Endothelial cell of umbilical vein (primary cell): ENCODE data around the gene RAPGEF4.

Experiments
- EZH2 ChIP-seq: IDR thresholded peaks from 2 replicates; pipeline ENCODE4 v1.6.1; 2012; ENCODE audit warnings: borderline replicate concordance, low read depth, mild to moderate bottlenecking, moderate library complexity, low read length, inconsistent platforms; ENCODE audit not compliant: severe bottlenecking
- MYC ChIP-seq: IDR thresholded peaks from one replicate; pipeline ENCODE4 v1.6.1; 2011; ENCODE audit warnings: mild to moderate bottlenecking, low read depth, low read length
- POLR2A ChIP-seq: IDR thresholded peaks from 2 replicates; pipeline ENCODE4 v1.6.1; 2012; ENCODE audit warnings: low read depth, mild to moderate bottlenecking, control low read depth, low read length
- TF ChIP-seq, protein P1 (sequence below), 2 donors: IDR thresholded peaks; 1 replicate in 1 of 2; 2 replicates in 1 of 2; pipeline ENCODE4 v1.5.1; 2011; ENCODE audit warnings: low read length in 2 of 2, mild to moderate bottlenecking in 2 of 2, moderate library complexity in 2 of 2, control low read depth in 1 of 2, inconsistent platforms in 1 of 2, low read depth in 1 of 2; ENCODE audit not compliant: insufficient read depth in 1 of 2; ENCODE audit errors: extremely low read depth in 1 of 2

DNA sequence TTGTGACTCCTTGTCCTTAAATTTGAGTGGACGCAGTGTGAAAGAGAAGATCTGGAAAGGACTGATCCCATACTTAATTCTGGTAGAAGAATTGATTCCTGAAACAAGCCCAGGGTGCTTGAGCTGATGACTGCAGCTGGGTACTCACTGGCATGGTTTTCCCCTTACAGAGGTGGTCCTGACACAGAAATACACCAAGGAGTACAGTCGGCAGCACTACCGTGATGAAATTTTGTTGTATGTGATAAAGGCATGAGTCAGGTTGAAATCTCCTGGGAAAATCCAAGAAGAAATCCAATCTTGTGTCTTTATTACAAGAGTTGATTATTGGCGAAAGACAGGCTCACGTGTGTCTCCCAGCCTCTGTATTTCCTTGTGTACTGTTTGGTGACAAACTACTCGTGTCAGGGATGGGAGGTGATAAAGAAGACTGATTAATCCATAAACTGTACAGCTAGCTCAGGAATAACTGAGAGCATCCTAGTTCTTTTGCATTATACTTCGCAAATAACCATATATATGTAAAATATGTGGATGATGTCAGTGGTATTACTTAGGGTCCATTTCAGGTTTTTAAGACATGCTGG, 76.6 kb downstream of the RAPGEF4 start:
- TF ChIP-seq, protein P1, sequence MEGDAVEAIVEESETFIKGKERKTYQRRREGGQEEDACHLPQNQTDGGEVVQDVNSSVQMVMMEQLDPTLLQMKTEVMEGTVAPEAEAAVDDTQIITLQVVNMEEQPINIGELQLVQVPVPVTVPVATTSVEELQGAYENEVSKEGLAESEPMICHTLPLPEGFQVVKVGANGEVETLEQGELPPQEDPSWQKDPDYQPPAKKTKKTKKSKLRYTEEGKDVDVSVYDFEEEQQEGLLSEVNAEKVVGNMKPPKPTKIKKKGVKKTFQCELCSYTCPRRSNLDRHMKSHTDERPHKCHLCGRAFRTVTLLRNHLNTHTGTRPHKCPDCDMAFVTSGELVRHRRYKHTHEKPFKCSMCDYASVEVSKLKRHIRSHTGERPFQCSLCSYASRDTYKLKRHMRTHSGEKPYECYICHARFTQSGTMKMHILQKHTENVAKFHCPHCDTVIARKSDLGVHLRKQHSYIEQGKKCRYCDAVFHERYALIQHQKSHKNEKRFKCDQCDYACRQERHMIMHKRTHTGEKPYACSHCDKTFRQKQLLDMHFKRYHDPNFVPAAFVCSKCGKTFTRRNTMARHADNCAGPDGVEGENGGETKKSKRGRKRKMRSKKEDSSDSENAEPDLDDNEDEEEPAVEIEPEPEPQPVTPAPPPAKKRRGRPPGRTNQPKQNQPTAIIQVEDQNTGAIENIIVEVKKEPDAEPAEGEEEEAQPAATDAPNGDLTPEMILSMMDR (IDR thresholded peaks at IDR 0.05; ENCODE audit: extremely low read depth in 1 of 2, insufficient read depth in 1 of 2, low read depth in 1 of 2, low read length in 2 of 2), result no peak
- no peak for TF ChIP-seq EZH2
- no peak for TF ChIP-seq POLR2A
- TF ChIP-seq MYC, result no peak
